T-helper 9 cell (primary cell): ENCODE measurements around the gene NDEL1.

Experiments used
- DNase-seq: peaks from one replicate; pipeline ENCODE4 v3.0.0-alpha.2; 2020

The NDEL1 gene

GRCh38 chr17:8459107-8459506 lies 23.4 kb downstream of the NDEL1 start:
- DNase-seq, result no peak

DNA sequence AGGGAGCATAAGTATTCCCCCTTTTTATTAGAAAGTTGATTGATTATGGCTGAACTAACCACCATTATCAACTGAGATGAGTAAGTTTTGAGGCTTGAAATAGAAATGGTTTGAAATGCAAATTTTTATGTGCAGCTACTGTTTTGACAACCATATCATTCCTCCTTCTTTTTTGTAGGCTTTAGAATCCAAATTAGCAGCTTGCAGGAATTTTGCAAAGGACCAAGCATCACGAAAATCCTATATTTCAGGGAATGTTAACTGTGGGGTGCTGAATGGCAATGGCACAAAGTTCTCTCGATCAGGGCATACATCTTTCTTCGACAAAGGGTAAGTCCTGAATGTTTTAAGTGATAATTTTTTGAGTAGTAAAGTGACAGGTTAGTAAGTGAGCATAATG lies 24.1 kb downstream of the NDEL1 start:
- no peak for DNase-seq

DNA sequence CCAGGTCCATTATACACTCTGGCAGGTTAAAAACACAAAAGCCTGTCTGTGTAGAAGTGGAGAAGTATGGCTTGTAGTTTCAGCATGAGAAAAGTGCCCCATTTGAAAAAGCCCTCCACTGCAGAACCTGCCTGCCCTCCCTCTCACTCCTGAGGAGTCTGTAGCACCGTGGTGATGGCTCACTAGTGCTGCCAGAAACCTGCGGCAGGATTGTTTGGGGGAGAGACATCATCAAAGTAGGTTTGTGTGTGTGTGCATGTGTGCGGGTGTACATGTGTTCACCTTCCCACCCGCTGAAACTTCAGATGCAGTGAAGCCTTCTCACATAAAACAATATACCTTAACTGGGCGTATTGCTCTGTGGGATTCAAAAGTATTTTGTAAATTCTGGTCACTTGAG lies 26.9 kb downstream of the NDEL1 start:
- no peak for DNase-seq

DNA sequence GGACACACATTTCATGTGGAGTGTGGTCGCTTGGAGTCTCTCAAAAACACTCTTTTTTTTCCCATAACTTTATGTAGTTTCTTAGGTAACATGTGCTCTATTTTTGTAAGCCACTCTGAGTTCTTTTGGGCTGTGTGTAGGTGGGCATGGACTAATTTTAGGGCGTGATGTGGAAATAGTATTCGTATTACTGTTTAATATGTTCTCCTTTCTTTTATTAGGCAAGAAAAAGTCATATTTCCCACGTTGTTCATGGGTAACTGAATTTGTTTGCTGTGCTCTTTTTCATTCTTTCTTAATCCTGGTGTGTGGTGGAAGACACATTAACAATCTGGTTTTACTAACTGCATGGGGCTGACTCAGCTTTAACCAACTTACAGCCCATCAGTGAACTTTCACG lies 27.4 kb downstream of the NDEL1 start:
- no peak for DNase-seq

- no peak for DNase-seq
These were observed 29.3 kb downstream of the NDEL1 start for GRCh38 chr17:8464941-8465340.

GRCh38 chr17:8465356-8465755 lies 29.7 kb downstream of the NDEL1 start:
- DNase-seq, result no peak

- no peak for DNase-seq
These were observed 30.1 kb downstream of the NDEL1 start for GRCh38 chr17:8465759-8466158.

- DNase-seq, result no peak
These were observed 30.8 kb downstream of the NDEL1 start for GRCh38 chr17:8466456-8466855.

DNA sequence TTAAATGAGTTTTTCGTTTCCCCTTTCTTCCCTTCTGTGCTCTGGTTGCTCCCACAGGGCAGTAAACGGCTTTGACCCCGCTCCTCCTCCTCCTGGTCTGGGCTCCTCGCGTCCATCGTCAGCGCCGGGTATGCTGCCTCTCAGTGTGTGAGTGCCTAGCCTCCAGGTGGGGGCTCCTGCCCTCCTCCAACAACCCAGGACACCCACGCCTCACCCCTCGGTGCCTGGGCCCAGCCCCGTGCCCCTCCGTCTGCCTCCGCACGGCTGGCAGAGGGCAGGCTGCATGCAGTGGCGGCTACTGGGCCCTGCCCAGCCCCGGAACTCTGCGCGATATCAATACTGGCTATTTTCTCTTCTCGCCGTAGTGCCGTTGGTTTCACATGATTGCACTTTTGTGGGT lies 31.2 kb downstream of the NDEL1 start:
- no peak for DNase-seq

- DNase-seq, result no peak
These were observed 31.8 kb downstream of the NDEL1 start for GRCh38 chr17:8467527-8467926.

DNA sequence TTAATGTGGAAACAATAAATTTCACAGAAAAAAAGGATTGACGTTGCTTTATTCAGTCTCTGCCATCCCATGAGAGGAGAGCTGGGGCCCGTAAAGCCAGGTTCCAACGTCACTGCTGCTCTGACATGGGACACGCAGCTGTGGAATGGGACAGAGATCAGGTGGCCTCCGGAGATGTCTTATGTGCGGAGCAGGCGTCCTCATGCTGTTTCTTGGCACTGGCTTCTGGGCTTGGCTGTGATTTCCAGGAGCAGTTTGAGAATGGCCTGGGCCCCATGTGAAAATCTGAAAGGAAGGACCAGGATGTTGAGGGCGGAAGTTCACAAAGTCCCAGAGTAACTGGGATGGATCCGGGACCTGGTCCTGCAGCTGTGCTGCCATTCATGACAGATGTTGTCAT lies 32.4 kb downstream of the NDEL1 start:
- no peak for DNase-seq

GRCh38 chr17:8468980-8469379 lies 33.3 kb downstream of the NDEL1 start:
- no peak for DNase-seq

DNA sequence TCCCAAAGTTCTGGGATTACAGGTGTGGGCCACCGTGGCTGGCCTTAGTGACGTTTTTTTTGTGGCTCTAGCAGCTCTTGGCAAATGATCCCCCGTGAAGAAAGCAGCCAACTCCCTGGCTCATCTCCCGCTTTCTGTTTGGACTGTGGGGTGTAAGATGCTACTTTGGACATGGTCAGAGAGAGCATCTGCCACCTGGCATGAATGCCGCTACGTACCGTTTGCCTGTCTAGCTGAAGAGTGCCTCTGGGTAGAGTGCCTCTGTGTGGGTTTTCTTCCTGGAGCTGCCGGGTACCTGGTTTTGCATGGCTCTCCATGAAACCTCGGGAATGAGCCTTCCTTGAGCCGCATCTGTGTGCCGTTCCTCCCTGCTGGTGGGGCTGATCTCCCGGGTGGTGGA lies 34.3 kb downstream of the NDEL1 start:
- DNase-seq, result no peak

DNA sequence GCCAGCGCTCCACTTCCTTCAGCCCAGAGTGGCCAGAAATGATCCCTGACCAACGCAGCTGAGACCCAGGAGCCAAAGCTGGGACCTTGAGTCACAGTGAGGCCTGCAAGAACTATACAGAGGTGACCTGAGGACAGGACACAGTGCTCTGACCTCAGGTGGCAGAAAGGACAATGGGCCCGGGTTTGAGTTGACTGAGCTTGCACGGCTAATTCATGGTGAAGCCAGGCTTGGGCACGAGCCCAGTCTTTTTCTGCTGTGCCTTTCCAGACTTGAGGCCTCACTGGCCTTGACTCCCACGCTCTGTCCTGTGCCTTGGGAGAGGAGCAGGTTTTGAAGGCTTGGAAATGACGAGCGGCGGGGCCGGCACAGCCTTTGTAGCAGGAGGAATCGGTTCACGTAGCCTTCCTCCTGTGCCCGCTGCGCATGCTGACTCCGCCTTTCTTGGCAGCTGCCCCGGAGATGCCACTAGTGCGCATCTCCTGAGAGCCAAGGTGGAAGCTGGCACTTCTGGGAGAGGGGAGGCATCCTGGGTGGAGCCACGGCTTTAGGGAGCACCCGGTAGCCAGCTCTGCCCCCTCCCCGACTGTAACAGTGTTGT lies 34.9 kb downstream of the NDEL1 start:
- no peak for DNase-seq

- DNase-seq, result no peak
These were observed 37.0 kb downstream of the NDEL1 start for GRCh38 chr17:8472663-8473062.

DNA sequence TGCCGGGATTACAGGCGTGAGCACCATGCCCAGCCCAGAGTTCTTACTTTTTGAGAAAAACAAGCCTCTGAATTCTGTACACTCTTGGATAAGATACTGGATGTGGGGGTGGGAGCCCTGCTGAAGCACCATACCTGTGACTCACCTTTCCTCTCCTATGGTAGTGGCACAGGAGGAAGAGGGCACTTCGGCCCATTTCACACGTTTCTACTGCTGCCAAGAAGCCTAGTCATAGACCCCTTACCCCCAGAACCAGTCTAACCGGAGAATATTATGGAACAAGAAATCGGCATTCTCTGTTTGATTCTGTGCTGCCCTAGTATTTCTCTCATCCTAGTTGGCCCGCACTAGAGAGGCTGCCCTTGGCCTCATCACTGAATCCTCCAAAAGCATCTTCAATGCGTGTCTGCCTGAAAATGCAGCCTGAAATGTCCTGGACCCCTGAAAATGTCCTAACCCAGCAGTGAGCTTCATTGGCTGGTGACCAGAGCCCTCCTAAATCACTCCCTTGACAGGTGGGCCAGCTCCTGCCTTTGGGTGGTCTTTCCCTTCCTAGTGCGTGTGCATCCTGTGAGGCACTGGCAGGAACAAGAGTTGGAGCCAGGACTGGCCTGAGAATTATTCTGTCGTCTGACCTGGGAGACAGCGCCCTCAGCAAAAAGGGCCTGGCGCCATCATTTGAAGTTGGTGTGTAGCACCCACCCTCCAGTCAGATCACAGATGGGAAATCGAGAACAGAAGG lies 37.9 kb downstream of the NDEL1 start:
- no peak for DNase-seq

DNA sequence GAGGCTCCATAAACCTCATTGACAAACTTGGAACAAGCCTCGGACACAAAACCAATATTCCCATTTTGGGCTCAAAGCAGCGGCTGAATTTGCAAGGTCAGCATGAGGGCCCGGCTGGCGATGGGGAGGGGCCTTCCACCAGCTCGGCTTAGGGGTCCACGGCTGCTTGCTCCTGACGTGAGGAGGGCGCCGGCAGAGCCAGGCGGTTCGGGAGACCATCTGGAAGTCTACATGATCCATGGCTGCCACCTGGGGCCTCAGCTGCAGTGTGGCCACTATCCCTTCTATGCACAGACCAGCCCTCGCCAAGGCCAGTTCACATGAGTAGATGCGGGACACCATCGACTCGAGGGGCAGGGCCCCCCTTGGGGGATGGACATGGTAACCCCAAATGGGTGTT lies 39.1 kb downstream of the NDEL1 start:
- no peak for DNase-seq

DNA sequence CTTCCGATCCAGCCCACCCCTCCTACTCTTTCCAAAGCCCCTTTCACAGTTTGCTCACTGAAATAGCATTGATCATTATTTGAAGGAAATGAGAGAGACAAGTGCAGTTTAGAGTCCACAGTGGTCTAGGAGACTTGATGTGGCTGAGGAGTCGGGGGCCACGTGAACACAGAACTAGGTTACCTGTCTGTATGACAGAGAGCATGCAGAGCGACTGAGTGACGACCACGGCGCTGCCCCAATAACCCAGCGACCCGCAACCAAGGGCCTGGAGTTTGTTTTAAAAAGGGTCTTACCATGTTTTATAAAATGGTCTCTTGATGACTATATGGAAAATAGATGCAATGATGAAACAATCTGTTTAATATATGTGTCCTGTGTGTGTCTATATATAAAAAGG lies 39.5 kb downstream of the NDEL1 start:
- no peak for DNase-seq

DNA sequence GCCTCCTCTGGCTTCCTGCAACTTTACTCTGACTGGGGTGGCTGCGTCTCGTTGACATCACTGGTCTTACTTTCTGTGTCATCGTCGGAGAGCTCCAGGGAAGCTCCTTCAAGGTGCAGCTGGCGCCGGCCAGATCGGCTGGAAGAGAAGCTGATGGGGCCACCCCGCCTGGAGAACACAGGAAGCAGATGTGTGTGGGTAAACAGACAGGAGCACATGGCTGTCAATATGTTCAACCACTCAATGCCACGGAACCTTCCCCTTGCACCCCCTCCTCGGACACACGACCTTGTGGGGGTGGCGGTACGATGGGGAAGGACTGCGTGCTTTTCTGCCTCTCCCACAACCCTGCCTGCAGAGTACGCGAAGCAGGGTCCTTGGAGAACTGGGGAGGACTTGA lies 40.1 kb downstream of the NDEL1 start:
- DNase-seq, result no peak

DNA sequence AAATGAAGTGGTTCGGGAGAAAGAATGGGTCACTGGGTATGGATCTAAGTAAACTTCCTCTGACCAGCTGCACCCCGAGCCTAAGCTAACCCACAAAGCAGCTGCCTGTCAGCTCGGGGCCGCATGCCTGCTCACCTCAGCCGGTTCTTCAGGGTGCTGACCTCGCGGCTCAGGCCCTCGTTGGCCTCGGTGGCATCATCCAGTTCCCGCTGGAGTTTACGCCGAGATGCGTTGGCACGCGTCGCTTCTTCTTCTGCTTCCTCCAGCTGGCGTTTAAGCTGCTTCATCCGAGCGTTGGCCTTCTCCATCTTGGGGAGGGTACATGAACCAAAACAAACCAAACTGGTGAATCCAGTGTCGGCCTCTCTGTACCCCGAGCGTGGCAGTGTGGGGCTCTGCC lies 41.1 kb downstream of the NDEL1 start:
- no peak for DNase-seq

GRCh38 chr17:8477171-8477570 lies 41.5 kb downstream of the NDEL1 start:
- no peak for DNase-seq

DNA sequence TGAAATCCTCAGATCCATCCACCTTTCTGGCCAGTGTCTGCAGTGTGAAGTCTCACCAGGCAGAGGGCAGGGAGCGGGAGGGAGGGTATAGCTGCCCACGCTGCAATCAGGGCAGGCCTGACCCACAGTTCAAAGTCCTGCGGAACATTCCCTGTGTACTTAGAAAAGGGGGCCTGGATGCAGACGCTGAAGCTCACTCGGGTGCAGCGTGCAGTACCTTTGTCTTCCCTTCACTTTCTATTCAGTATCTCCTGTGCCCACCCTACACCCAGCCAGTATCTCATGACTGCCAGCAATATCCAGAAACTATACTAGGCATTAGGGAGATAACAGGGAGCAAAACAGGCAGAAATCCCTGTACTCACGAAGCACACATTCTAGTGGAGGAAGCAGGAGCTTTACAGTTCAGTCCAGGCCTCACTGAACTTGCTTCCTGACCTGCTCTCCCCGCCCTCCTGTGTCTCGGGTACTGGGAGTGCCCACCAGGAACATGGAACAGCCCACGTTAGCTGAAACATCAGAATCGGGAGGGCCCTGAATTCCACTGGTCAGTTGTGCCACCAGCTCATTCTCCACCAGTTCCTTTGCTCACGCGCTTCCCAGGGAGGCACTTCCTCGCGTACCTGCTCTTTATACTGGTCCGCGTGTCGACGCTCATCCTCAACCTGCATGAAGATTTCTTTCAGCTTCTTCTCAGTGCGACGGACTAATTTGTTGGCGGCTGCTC lies 42.2 kb downstream of the NDEL1 start:
- no peak for DNase-seq

DNA sequence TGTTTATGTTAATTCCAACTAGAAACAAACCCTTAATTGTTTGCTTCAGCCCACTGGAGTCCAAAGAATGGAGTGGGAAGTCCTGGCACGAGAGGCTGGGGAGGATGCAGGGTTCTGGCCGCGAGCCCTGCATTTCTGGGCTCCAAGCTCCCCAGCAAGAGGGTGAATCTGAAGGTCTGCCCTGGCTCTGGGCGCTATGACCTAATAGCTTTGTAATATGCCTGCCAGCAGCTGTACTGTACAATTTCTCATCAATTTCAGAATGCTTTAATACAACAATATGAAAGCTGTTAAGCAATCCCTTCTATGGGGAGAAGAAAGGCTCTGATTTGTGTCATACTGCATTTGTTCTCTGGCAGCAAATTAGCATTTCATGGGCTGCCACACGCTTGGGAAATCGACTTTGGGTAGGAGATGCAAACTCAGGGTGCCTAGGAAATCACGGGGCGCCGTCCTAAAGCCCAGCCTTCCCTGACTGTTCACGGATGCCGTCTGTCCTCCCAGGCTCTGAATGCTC lies 43.8 kb downstream of the NDEL1 start:
- DNase-seq, result no peak
